ENCODE data around the gene STX2. TPM values are rescaled to one million over a fixed set of nuclear protein-coding genes. Genes with fewer than 3 reads are reported as not detected.
"Not testable (repeated sequence)": the region's sequence is repeated elsewhere in the genome, so short reads cannot be mapped to it uniquely, and the experiment has no call there.

The STX2 gene
- total RNA-seq, 4 donors from 2014 or later: 5.3 to 115 (median 9.0) TPM

GRCh38 chr12:130863298-130863697 lies 24.2 kb upstream of the STX2 start:
- H3K4me1 ChIP-seq: no peaks in the 10 kb centered on the region
- H3K36me3 ChIP-seq: no peaks in the 10 kb centered on the region
- TF ChIP-seq POLR2A (IDR thresholded peaks at IDR 0.05): no peak
- no peak for TF ChIP-seq CTCF (IDR thresholded peaks at IDR 0.05)
- H3K27me3 ChIP-seq: no peaks in the 10 kb centered on the region
- H3K27ac ChIP-seq: no peak overlapping the region
- H3K4me3 ChIP-seq: no peak overlapping the region
- H3K9me3 ChIP-seq: no peaks in the 10 kb centered on the region
- no peak for DNase-seq

- not testable (repeated sequence) for H3K4me1 ChIP-seq, H3K4me3 ChIP-seq, DNase-seq, H3K9me3 ChIP-seq, H3K36me3 ChIP-seq, H3K27ac ChIP-seq, H3K27me3 ChIP-seq
These were observed 23.7 kb upstream of the STX2 start for GRCh38 chr12:130862771-130863170.

- no peak overlapping the region for H3K4me3 ChIP-seq
- H3K36me3 ChIP-seq: no peaks in the 10 kb centered on the region
- H3K27ac ChIP-seq: no peak overlapping the region
- TF ChIP-seq CTCF (IDR thresholded peaks at IDR 0.05) (no peak), POLR2A (IDR thresholded peaks at IDR 0.05) (no peak)
- no peaks in the 10 kb centered on the region for H3K27me3 ChIP-seq
- peaks cover 0 to 5% (median 0%) of the 10 kb centered on the region in 4 donors for H3K9me3 ChIP-seq
- DNase-seq: no peak
- no peaks in the 10 kb centered on the region for H3K4me1 ChIP-seq
These were observed 23.1 kb upstream of the STX2 start for GRCh38 chr12:130862161-130862560.

- DNase-seq: no peak
- TF ChIP-seq CTCF (IDR thresholded peaks at IDR 0.05): no peak
- TF ChIP-seq POLR2A (IDR thresholded peaks at IDR 0.05): no peak
- no peaks in the 10 kb centered on the region for H3K36me3 ChIP-seq
- H3K4me1 ChIP-seq: no peaks in the 10 kb centered on the region
- no peaks in the 10 kb centered on the region for H3K27me3 ChIP-seq
- no peak overlapping the region for H3K27ac ChIP-seq
- H3K9me3 ChIP-seq: peaks cover 0 to 5% (median 0%) of the 10 kb centered on the region in 4 donors
- H3K4me3 ChIP-seq: no peak overlapping the region
These were observed 21.3 kb upstream of the STX2 start for GRCh38 chr12:130860311-130860710.

GRCh38 chr12:130859161-130859560 lies 20.1 kb upstream of the STX2 start:
- no peak for DNase-seq
- H3K27ac ChIP-seq: no peak overlapping the region
- H3K4me1 ChIP-seq: no peaks in the 10 kb centered on the region
- no peaks in the 10 kb centered on the region for H3K36me3 ChIP-seq
- H3K9me3 ChIP-seq: peaks cover 0 to 5% (median 0%) of the 10 kb centered on the region in 4 donors
- H3K4me3 ChIP-seq: no peak overlapping the region
- no peaks in the 10 kb centered on the region for H3K27me3 ChIP-seq
- TF ChIP-seq POLR2A (IDR thresholded peaks at IDR 0.05) (no peak), CTCF (IDR thresholded peaks at IDR 0.05) (no peak)

GRCh38 chr12:130858084-130858483 lies 19.0 kb upstream of the STX2 start:
- Histone ChIP-seq H3K4me3 (no peak overlapping the region), H3K9me3 (peaks cover 0 to 5% (median 0%) of the 10 kb centered on the region in 4 donors), H3K4me1 (no peaks in the 10 kb centered on the region), H3K27me3 (no peaks in the 10 kb centered on the region), H3K27ac (no peak overlapping the region), H3K36me3 (no peaks in the 10 kb centered on the region)
- no peak for DNase-seq
- no peak for TF ChIP-seq CTCF (IDR thresholded peaks at IDR 0.05)
